Endothelial cell of umbilical vein (primary cell): ENCODE results near the gene CDKN1C.

ENCODE experiments used
- CTCF ChIP-seq, 2 donors: IDR thresholded peaks; 1 replicate in 1 of 2; 2 replicates in 1 of 2; pipeline ENCODE4 v1.5.1; 2011; ENCODE audit warnings: low read length in 2 of 2, mild to moderate bottlenecking in 2 of 2, moderate library complexity in 2 of 2, control low read depth in 1 of 2, inconsistent platforms in 1 of 2, low read depth in 1 of 2; ENCODE audit not compliant: insufficient read depth in 1 of 2; ENCODE audit errors: extremely low read depth in 1 of 2
- EZH2 ChIP-seq: IDR thresholded peaks from 2 replicates; pipeline ENCODE4 v1.6.1; 2012; ENCODE audit warnings: borderline replicate concordance, low read depth, mild to moderate bottlenecking, moderate library complexity, low read length, inconsistent platforms; ENCODE audit not compliant: severe bottlenecking
- JUN ChIP-seq: IDR thresholded peaks from 2 replicates; pipeline ENCODE4 v1.6.1; 2011; ENCODE audit warnings: borderline replicate concordance, low read depth; ENCODE audit not compliant: insufficient read length, insufficient read depth
- MAX ChIP-seq: IDR thresholded peaks from 2 replicates; pipeline ENCODE4 v1.6.1; 2011; ENCODE audit not compliant: insufficient read depth, insufficient read length
- POLR2A ChIP-seq: IDR thresholded peaks from 2 replicates; pipeline ENCODE4 v1.6.1; 2012; ENCODE audit warnings: low read depth, mild to moderate bottlenecking, control low read depth, low read length
- POLR2AphosphoS5 ChIP-seq: IDR thresholded peaks from 2 replicates; pipeline ENCODE4 v1.6.1; 2012; ENCODE audit warnings: low read depth, mild to moderate bottlenecking, control low read depth, low read length, moderate library complexity; ENCODE audit not compliant: insufficient read depth

GRCh38 chr11:2868506-2869133, 17.0 kb downstream of the CDKN1C start:
- no peak for TF ChIP-seq POLR2A
- TF ChIP-seq CTCF (IDR thresholded peaks at IDR 0.05; ENCODE audit: extremely low read depth in 1 of 2, insufficient read depth in 1 of 2, low read depth in 1 of 2, low read length in 2 of 2) = no peak
- no peak for TF ChIP-seq POLR2AphosphoS5
- no peak for TF ChIP-seq JUN
- no peak for TF ChIP-seq MAX
- no peak for TF ChIP-seq EZH2
